ENCODE data around the gene NUDT12. TPM values are rescaled to one million over a fixed set of nuclear protein-coding genes. Genes with fewer than 3 reads are reported as not detected.

NUDT12 gene
- total RNA-seq, 1 experiment from 2014 or later, result 12.3 TPM

GRCh38 chr5:103589357-103589756 is 26.8 kb upstream of the NUDT12 start:
- Mint-ChIP-seq H3K9me3 (ENCODE audit: unreplicated experiment) (no peaks in the 10 kb centered on the region), H3K4me1 (ENCODE audit: low read depth, unreplicated experiment) (no peaks in the 10 kb centered on the region), H3K27ac (ENCODE audit: unreplicated experiment) (no peak overlapping the region), H3K4me3 (ENCODE audit: unreplicated experiment) (no peak overlapping the region), H3K27me3 (ENCODE audit: insufficient read depth, unreplicated experiment) (peaks cover 13% of the 10 kb centered on the region), H3K36me3 (ENCODE audit: insufficient read depth, unreplicated experiment) (no peaks in the 10 kb centered on the region)
- intact Hi-C loops (cut with micrococcal nuclease; ENCODE audit: unreplicated experiment), result no loop called here
- no peak for DNase-seq
- CTCF ChIA-PET, result no interaction called here
- Histone ChIP-seq H3K27me3 (replicated peaks; ENCODE audit: control insufficient read depth, insufficient read depth, low read length) (no peaks in the 10 kb centered on the region), H3K36me3 (ENCODE audit: control insufficient read depth, insufficient read depth, low read length) (no peaks in the 10 kb centered on the region), H3K4me3 (ENCODE audit: low read depth, low read length) (no peak overlapping the region), H3K9me3 (no peaks in the 10 kb centered on the region), H3K4me1 (no peaks in the 10 kb centered on the region)
- no peak for TF ChIP-seq CTCF (IDR thresholded peaks at IDR 0.05; ENCODE audit: insufficient read depth in 1 of 2, low read depth in 1 of 2, low read length in 1 of 2, severe bottlenecking in 1 of 2, unreplicated experiment in 1 of 2)
- BruUV-seq (replicated peaks), result no TSS peak
- POLR2A ChIA-PET, result no interaction called here

GRCh38 chr5:103587185-103587748 is 24.7 kb upstream of the NUDT12 start:
- peak; percentile 30 to 46 for TF ChIP-seq CTCF (IDR thresholded peaks at IDR 0.05; ENCODE audit: insufficient read depth in 1 of 2, low read depth in 1 of 2, low read length in 1 of 2, severe bottlenecking in 1 of 2, unreplicated experiment in 1 of 2)
- peaks cover 13% of the 10 kb centered on the region for H3K27me3 Mint-ChIP-seq (ENCODE audit: insufficient read depth, unreplicated experiment)
- CTCF ChIA-PET, result interaction anchor here (0.7 to 1.2 kb wide), 3 partner anchors 27 to 221 kb away, joined by 3 to 5 read pairs (median 5); no protein-coding TSS in a partner anchor
- H3K4me3 Mint-ChIP-seq (ENCODE audit: unreplicated experiment), result no peak overlapping the region
- intact Hi-C loops (cut with micrococcal nuclease; ENCODE audit: unreplicated experiment), result loop anchor here (2.0 kb wide), 1 partner anchor 592 kb away; no protein-coding TSS in a partner anchor
- Histone ChIP-seq H3K4me3 (ENCODE audit: low read depth, low read length) (no peak overlapping the region), H3K4me1 (no peaks in the 10 kb centered on the region), H3K27me3 (replicated peaks; ENCODE audit: control insufficient read depth, insufficient read depth, low read length) (no peaks in the 10 kb centered on the region), H3K9me3 (no peaks in the 10 kb centered on the region), H3K36me3 (ENCODE audit: control insufficient read depth, insufficient read depth, low read length) (no peaks in the 10 kb centered on the region)
- no peaks in the 10 kb centered on the region for H3K9me3 Mint-ChIP-seq (ENCODE audit: unreplicated experiment)
- H3K27ac Mint-ChIP-seq (ENCODE audit: unreplicated experiment), result no peak overlapping the region
- no TSS peak for BruUV-seq (replicated peaks)
- POLR2A ChIA-PET, result no interaction called here
- no peak for DNase-seq
- H3K4me1 Mint-ChIP-seq (ENCODE audit: low read depth, unreplicated experiment), result no peaks in the 10 kb centered on the region
- H3K36me3 Mint-ChIP-seq (ENCODE audit: insufficient read depth, unreplicated experiment), result no peaks in the 10 kb centered on the region

GRCh38 chr5:103582364-103582763 is 19.8 kb upstream of the NUDT12 start:
- H3K27ac Mint-ChIP-seq (ENCODE audit: unreplicated experiment), result no peak overlapping the region
- peak in 1 of 2 experiments; percentile 58 for TF ChIP-seq CTCF (IDR thresholded peaks at IDR 0.05; ENCODE audit: insufficient read depth in 1 of 2, low read depth in 1 of 2, low read length in 1 of 2, severe bottlenecking in 1 of 2, unreplicated experiment in 1 of 2)
- H3K4me1 Mint-ChIP-seq (ENCODE audit: low read depth, unreplicated experiment), result no peaks in the 10 kb centered on the region
- no TSS peak for BruUV-seq (replicated peaks)
- H3K9me3 ChIP-seq, result no peaks in the 10 kb centered on the region
- H3K4me1 ChIP-seq, result no peaks in the 10 kb centered on the region
- peaks cover 6% of the 10 kb centered on the region for H3K27me3 Mint-ChIP-seq (ENCODE audit: insufficient read depth, unreplicated experiment)
- intact Hi-C loops (cut with micrococcal nuclease; ENCODE audit: unreplicated experiment), result loop anchor here (1.0 to 5.0 kb wide), 2 partner anchors 225 to 831 kb away; no protein-coding TSS in a partner anchor
- no peak overlapping the region for H3K4me3 ChIP-seq (ENCODE audit: low read depth, low read length)
- no peaks in the 10 kb centered on the region for H3K36me3 ChIP-seq (ENCODE audit: control insufficient read depth, insufficient read depth, low read length)
- H3K36me3 Mint-ChIP-seq (ENCODE audit: insufficient read depth, unreplicated experiment), result no peaks in the 10 kb centered on the region
- POLR2A ChIA-PET, result no interaction called here
- peak in 1 of 2 experiments; percentile 38 for DNase-seq
- no peaks in the 10 kb centered on the region for H3K9me3 Mint-ChIP-seq (ENCODE audit: unreplicated experiment)
- CTCF ChIA-PET, result no interaction called here
- H3K27me3 ChIP-seq (replicated peaks; ENCODE audit: control insufficient read depth, insufficient read depth, low read length), result no peaks in the 10 kb centered on the region
- no peak overlapping the region for H3K4me3 Mint-ChIP-seq (ENCODE audit: unreplicated experiment)
